ENCODE measurements around the gene PFDN1. TPM values are rescaled to one million over a fixed set of nuclear protein-coding genes. Genes with fewer than 3 reads are reported as not detected.

PFDN1 gene, protein sequence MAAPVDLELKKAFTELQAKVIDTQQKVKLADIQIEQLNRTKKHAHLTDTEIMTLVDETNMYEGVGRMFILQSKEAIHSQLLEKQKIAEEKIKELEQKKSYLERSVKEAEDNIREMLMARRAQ
- total RNA-seq, result 60.7 and 63.2 TPM in 2 replicates

DNA sequence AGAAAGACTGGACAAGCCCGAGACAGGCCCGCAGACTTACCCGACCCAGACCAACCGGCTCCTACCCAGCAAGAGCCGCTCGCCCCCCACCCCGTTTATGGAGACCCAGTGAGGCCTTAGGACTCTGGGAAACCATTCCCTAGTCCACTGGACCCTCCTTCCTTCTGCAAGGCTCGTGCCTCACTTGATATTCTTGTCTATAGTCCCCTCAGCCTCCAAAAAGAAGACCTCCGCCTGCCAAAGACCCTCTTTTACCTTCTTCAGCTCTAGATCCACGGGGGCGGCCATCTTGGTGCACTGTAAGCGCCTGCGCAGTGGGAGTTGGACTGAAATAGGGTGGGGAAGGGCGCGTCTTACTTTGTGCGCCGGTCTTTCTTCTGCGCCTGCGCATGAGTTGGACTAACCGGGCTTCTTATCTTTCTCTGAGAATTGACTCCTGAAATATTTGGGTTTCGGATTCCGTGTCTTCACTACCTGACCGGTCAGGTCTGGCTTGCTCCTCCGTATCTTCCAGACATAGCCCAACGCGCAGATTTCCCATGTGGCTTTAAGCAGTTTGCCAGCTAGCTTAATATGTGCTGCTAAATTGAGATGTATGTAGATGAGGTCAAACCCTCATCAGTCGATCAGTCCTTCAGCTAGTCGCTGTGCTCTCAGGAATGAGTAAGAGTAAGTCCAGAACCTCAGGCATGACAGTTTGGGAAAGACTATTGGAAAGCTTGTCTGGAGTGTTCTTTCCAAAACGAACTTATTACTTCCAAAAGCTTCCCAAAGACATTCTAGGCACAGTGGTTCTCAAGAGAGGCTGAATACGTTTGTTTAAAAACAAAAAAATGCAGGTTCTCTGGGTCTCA lies at the start of gene PFDN1:
PFDN1 (minus strand) TSS at position 316 of the 854 bp plus-strand sequence; CDS start at position 288, 28 bp downstream.

DNA sequence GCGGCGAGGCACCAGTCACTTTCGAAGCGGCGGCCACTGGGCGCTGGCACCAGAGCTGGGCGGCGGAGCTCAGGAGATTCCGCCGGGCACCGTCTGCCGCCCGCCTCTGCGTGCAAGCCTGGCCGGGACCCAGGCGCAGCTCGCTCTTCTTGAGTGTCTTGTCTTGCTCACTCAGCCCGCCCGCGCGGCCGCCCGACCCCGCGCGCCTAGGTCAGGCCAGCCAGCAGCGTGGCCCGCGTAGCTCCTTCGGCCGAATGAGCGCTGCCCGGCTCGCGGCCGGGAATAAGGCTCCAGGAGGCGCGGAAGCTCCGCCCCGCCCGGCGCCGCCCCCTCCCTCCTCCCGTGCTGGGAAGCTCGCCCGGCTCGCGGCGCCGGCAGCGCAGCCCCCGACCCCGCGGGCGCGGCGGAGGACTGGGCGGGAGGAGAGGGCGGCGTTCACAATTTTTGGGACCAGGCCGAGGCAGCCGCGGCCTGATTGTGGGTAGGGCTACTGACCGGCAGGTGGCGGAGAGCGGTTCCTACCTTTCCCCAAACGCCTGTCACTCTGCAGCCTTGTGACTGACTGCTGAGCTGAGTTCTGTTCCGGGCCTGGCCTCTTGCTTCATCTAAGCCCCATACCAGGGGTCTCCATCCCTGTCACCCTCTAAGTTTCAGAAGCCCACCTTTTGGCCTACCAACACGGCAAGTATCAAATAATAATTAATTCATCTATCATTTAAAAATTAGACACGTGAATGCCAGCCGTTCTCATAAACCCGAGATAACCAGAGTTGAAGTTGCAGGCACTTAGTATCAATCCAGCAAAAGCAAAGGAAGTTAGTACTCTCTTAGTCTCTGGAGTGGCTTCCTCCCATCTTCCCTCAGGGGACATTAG lies 43.7 kb upstream of the PFDN1 start, which contains the start of gene HBEGF:
HBEGF (minus strand) TSS at position 256 of the 874 bp plus-strand sequence. CDS start 275 bp downstream, outside the sequence.

Other genes with a start within 250 kb of the PFDN1 start
- gene PURA, start 189.0 kb downstream of the PFDN1 start, total RNA-seq, result 39.3 and 53.5 TPM in 2 replicates
- gene IGIP, start 177.2 kb downstream of the PFDN1 start, total RNA-seq, result 17.0 and 19.9 TPM in 2 replicates
- gene CYSTM1, start 127.9 kb downstream of the PFDN1 start, total RNA-seq, result 19.3 and 22.6 TPM in 2 replicates
- 1.8 and 5.2 TPM in 2 replicates for gene HBEGF, start 43.5 kb upstream of the PFDN1 start, total RNA-seq
- not detected in 2 replicates for gene SLC4A9, start 57.1 kb upstream of the PFDN1 start, total RNA-seq
- 85.2 and 85.8 TPM in 2 replicates for gene ANKHD1, start 98.7 kb upstream of the PFDN1 start, total RNA-seq
- gene EIF4EBP3, start 244.6 kb upstream of the PFDN1 start, total RNA-seq, result 4.2 and 5.0 TPM in 2 replicates

Data from articular chondrocyte of knee joint (primary cell).